HG03432 (cell line): ENCODE data around the gene PEX11A.

ENCODE experiments used
- ATAC-seq: cut with Tn5 transposase; IDR thresholded peaks from one replicate; pipeline ENCODE4 v1.9.1; 2021; ENCODE audit warnings: mild to moderate bottlenecking, moderate library complexity; ENCODE audit not compliant: unreplicated experiment

PEX11A gene

DNA sequence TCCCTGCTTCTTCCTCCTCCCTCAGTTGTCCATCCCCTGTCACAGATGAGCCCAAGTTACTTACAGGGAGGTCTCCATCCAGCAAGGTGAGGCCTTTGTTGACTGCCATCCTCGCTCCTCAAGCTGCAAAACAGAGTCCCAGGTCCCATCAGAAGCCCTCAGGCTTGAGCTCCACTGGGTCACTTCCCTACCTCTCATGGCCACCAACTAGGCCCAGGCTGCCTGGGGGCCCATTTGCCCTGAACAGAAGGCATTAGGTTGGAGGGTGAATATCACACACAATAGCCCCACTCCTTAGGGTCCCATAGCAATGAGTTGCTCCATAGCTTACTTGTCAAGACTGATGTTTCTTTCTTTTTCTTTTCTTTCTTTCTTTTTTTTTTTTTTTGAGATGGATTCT is 13.2 kb downstream of the PEX11A start:
- ATAC-seq, result no peak

DNA sequence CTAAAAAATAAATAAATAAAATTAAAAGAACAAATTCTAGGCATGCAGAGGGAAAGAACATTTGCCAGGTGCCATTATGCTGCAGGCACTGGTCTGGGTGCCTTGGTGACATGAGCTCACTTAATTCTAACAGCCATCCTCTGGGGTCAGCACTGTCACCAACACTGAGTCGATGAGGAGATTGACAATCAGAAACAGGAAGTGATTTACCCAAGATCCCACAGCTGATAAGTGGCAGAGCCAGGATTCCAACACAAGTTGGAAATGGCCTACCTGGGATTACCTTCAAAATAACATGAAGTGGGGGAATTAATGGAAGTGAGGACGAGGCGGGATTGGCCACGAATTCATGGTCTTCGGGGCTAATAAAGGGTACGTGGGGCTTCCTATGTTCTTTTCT is 14.9 kb downstream of the PEX11A start:
- ATAC-seq, result no peak

DNA sequence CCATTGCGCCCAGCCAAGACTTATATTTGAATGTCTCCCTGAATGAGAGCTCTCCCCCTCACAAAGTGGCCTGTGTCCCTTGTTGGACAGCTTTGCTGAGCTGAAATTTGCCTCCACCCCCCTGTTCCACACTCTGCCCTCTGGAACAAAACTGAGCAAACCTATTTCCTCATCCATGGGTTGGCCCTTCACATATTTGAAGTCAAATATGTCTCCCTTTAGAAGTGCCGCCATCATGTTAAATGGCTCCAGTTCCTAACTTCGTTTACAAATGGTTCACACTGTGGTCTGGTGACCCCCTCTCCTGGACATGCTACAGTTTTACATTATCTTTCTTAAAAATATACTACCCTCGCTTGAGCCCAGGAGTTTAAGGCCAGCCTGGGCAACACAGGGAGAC is 16.0 kb downstream of the PEX11A start:
- no peak for ATAC-seq

DNA sequence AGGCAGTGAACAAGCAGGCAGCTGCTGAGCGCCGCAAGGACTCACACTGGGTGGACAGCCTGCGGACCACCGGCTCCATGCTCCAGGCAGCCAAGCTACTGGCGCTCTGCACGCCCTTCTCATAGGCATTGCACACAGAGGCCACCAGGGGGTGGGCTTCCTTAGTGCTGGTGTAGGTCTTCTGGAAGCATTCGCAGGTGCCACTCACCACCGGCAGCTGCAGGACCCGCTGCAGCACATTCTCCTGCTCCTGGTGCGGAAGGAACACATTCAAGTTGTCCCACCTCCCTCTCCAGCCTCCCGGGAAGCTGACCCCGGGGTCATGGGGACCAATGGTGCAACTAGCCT is 17.4 kb downstream of the PEX11A start:
- ATAC-seq, result no peak

DNA sequence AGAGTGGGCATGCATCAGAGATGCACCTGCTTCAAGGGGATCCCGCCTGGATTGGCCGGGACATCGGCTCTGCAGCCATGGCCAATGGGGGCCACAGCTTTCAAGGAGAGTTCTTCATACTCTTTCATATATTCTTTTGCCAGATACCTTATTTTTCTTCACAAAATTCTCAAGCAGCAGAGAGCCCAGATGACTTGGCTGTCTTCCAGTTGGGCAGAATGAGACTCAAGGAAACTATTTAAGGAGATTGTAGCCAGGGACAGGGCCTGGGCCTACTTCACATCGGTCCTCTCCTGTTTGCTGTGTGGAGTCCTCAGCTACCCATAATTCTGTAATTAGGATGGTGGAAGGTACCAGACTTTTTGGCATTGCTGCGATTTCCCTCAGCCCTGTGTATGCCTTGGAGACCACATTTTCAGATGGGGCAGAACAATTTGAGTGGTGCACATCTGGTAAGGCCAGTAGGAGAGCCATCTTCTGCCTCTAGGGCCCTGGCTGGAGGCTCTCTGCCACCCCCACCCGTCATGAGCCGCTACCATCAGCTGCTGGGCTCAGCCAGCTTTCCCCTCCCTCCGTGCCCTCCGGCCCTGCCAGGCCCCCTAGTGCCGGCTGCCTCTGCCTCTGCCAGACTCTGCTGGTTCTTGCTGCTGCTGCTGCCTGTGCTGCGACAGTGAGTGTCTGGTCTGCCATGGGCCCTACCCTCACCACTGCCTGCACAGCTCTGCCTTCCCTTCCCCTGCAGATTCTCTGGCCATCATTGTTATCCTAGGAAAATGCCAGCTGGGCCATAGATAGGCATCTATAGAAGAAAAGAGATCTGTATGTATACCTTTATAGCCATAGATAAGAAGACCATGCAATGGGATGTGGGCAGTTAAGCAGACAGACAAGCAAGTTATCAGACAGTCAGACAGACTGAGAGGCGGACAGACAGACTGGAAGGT is 18.1 kb downstream of the PEX11A start:
- no peak for ATAC-seq

DNA sequence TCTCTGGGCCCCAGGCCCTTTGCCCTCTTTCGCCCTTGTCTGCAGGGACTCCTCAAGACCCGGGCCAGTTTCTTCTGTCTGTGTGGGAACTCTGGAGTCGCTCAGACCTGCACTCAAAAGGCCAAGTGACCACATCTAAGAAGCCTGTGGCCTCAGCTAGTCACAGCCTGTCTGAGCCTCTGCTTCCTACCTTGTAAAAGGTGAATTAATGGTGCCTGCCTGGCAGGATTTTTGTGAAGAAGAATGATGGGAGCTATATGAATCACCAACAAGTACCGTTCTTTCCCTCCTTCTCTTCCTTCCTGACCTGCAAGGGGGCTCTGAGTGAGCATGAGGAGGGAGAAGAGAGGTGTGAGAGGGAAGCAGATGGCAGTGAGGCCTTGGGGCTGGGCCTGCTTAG is 18.9 kb downstream of the PEX11A start:
- ATAC-seq, result no peak

DNA sequence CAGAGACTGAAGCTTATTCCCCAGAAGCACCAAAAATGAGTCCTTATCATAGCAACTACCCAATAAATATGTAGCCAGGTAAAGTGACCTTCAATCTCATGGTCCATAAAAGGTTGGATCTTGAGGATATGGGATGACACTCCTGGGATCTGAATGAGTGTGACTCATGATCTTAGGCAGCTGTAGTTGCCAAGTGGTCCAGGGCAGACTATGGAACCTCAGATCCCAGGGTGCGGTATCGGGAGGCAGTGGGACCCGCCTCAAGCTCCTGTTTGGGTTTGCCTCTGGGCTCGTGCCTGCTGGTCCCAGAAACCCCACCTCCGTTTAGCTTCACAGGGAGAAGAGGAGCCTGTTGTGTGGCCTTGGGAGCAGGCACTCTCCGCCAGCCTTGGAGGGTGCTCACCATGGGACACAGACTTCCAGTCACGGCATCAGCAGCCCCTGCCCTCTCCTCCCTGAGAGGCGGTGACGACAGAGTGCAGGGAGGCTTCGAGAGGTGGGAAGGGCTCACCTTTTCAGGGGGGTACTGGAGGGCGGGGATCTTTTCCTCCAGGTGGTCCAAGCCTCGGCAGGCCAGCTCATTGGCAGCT is 19.5 kb downstream of the PEX11A start:
- ATAC-seq, result no peak

DNA sequence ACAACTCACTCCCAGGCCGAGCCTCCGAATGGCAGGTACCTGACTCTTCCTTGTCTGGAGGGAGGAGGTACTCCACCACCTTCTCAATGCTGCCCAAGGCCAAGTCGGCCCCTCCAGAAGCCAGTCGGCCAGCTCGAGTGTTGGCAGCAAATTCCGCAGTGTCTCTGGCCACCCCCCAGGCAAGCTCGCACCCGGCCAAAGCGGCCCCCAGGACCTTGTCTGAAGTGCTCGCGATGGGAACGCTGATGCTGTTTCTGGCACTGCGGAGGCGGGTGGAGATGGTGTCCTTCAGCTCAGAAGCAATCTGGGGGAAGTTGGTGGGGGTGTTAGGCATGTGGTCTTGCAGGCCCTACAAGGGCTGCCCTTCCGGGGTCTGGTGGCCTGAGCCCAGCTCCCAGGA is 20.6 kb downstream of the PEX11A start:
- no peak for ATAC-seq

DNA sequence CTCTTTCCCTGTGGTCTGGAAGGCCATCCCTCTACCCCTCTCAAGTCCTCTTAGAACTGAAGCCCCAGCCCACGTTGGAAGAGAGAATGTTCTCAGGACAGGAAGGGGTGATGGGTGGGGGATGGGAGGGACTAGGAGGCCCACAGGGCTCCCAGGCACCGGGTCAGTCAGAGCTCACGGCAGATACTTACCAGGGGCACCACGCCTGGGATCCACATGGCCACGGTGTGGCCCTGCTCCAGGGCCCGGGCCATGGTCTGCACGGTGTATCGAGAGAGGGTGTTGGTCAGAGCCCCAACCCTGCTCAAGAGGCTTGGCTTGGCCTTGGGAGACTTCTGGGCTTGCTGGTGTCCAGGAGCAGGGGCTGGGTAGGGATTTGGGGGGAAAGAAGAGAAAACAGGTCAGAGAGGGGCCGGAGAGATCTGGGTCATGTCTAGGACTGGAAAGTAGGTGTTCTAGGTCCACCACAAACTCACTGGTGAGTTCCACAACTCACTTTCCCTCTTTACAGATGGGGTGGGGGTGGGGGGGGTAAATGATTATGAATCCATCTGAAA is 21.2 kb downstream of the PEX11A start:
- no peak for ATAC-seq

DNA sequence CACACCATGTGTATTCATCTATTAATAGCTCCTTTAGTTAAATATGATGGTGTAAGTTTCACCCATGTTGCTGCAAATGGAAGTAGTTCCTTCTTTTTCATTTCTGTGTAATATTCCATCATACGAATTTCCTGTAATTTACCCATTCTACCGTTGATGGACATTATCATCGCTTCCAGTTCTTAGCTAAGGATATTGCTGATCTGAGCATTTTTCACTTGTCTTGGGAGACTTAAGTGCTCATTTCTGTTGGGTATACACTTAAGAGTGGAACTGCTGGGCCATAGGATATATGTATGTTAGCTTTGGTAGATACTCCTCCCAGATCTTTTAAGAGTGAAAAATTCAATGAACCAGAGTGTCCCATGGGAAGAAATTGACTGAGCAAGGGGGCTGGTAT is 22.4 kb downstream of the PEX11A start:
- no peak for ATAC-seq

DNA sequence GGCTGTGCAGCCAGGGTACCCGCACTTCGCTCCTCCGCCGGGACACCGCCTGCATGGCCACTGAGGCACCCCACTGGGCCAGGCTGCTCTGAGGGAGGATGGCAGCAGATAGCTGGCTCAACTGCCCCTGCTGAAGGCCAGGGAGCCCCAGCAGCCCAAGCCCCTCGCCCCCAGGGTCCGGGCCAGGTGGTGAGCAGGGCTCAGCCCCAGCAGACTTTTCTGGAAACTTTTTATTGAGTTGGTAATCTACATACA is 22.9 kb downstream of the PEX11A start:
- no peak for ATAC-seq

DNA sequence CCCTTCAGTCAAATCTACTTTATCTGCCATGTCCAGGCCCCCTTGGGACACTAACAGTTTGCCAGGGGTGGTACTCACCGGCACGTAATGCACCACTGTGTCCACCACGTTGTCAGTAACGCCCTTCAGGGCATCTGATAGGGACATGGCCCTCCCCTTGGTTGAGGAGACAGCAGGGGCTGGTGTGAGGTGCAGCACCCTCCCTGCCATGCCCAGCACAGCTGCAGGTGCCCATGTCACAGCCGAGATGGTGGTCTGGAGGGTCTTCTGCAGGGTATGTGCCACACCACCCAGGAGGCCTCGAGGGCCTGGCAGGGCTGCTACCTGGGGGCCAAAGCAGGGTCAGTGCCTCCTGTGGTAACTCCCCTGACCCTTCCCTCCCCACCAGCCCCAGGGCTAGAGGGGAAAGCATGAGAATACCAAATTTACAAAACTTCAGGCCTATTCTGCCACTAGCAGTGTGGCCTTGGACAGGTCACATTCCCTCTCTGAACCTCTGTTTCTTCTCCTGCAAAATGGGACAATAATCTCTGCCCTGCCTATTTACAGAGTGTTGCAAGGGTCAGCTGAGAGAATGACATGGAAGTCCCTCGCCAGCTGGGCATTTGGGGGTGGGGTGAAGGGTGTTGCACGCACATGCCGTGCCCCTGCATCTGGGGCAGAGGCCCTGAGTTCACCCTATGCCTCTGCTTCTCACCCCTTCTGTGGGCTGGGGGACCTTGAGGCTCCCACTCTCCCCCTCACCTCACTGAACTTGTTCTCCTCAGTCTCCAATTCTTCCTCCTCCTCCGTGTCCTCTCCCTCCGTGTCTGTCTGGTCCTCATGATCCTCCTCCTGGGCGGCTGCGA is 23.5 kb downstream of the PEX11A start:
- ATAC-seq, result no peak

DNA sequence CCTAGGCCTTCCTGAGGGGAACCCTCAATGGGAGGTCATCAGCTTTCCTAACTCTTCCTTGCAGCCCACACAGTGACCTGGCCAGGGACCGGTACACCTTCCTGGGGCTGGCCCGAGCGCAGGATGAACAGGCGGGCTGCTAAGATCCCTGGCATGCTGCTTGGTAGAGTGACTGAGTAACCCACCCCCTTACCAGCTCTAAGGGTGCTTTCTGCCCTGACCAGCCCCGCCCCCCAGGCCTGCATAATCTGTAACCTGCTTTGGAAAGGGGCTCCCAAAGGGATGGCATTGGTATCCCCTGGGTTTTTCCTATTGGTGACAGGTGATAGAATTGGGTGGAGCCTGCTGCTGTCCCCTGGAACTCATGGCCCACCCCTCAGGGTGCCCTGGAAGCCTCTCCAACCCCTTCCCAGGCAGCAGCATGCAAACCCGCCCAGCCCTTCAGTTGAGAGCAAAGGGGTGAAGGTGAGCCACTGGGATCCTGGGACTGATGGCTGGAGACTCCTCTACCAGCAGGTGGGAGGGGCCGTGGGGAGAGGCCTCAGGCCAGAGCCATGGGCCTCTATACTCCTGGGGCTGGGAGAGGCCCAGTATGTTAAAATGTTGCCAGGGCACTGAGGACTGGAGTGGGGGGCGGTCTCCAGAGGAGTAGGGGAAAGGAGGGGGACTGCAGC is 24.2 kb downstream of the PEX11A start:
- no peak for ATAC-seq

DNA sequence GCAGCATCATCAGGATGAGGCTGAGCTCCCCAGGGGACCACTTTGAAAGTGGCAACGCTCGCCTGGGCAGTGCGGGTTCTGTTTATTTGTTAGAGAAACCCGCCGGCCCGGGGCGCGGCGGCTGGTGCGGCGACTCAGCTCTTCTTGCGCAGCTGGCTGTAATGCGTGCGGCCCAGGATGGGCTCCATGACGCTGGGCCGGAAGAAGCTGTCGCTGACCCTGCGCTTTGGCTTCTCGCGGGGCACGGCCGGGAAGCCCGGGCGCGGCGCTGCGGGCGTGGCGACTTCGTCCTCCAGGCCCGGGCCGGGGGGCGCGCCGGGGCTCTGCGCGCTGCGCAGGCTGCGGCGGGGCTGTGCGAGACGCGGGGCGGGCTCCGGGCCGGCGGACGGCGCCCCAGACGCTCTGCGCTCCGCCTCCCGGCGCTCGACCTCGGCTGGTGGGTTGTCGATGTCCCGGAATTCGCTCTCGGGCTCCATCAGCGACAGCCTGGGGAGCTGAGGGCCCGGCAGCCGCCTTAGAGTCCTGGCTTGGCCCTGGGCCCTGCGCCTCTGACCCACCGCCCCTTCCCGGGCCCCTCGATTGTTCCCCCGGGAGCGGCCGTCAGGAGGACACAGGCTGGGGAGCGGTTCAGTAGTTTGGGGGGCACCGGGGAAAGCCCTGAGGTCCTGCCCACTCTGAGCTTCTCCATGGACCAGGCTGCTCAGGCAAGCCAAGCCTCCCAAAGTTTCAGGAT is 24.9 kb downstream of the PEX11A start:
- peak; percentile 44 for ATAC-seq

DNA sequence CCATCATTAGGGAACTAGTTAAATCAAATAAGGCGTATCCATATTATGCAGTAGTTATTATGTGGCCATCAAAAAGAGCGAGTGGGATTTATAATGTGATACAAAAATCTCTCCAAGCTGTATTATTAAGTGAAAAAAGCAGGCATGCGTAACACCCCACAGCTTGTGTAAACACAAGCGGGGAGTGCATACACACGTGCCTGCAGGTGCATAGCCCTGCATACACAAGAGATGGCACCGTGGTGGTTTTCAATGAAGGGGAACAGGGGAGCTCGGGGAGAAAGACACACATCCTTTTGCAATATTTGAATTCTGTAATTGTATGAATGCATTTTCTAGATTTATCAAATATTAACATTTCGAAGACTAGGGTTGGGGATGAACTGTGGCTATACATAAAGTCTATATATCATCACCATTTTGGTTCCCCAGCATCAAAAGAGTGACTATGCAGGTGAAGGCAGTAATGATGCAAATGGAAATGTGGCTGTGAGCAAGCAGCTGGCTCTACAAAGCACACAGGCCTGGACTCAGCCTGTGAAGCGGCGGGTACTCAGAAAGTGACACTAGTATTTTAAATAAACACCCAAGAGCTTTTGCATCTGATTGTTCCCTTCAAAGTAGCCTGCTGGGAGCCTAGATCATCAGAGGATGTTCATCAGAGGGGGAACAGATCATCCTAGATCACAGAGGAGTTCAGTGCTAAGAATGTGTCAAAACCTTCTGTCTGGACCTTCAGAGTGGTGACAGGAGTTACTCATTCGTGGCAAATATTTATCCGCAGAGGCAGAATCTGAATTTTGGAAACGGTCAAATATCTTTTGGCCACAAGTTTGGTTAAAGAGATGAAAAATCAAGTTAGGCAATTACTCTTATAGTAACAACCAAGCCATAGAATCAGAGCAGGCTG is 25.9 kb downstream of the PEX11A start:
- ATAC-seq, result no peak

DNA sequence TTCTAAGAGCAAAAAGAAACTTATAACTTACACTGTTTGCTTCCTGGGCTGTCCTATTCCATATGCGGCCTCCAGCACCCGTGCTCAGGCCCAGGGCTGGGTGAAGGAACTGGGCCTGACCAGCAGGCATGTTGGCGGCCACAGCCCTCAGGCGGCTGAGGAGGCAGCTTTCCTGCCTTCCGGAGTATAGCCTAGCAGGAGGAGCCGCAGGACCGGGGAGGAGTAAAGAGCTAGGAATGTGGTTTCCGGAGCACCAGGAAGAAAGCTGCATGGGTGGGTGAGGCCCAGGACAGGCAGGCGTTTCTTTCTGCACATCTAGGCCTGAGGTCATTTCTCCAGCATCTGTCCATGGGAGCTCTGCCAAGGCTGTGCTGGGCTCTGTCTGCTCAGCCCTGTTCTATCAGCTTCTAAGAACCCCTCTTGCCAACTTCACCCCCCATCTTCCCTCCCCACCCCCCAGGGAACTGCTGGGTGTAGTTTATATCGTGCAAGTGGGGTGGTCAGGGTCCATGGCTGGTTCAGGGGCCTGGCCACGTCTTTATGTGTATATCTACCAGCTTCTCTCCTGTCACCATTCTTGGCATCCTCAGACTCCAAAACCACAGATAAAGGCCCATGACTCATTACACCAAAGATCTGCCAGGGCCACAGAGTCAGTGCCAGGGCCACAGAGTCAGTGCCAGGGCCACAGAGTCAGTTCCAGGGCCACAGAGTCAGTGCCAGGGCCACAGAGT is 27.5 kb downstream of the PEX11A start:
- no peak for ATAC-seq

DNA sequence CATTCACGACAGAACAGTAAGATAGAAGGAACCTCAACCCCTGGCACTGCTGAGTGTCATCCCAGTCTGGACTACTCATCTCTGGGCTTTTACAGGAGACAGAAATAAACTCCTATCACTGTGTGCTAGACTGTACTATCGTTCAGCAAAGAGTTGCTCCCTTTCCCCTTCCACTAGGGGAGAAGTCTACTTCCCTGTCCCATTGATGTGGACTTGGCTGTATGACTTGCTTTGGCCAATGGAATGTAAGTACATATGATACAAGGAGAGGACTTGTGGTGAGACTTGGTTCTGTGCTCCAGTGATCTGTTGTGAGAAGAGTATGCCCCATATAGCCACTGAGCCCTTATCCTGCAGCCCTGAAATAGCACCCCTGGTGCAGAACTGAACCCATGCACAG is 30.0 kb downstream of the PEX11A start:
- no peak for ATAC-seq

DNA sequence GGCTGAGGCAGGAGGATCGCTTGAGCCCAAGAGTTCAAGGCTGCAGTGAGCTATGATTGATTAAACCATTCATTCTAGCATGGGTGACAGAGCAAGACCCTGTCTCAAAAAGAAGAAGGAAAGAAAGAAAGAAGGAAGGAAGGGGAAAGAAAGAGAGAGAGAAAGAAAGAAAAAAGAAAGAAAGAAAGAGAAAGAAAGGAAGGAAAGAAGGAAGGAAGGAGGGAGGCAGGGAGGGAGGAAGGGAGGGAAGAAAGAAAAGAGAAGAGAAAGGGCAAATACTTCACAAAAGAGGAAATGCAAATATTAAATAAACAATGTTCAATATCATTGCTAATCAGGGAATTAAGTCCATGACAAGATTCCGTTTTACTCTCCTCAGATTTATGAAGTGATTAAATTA is 31.3 kb downstream of the PEX11A start:
- ATAC-seq, result no peak

DNA sequence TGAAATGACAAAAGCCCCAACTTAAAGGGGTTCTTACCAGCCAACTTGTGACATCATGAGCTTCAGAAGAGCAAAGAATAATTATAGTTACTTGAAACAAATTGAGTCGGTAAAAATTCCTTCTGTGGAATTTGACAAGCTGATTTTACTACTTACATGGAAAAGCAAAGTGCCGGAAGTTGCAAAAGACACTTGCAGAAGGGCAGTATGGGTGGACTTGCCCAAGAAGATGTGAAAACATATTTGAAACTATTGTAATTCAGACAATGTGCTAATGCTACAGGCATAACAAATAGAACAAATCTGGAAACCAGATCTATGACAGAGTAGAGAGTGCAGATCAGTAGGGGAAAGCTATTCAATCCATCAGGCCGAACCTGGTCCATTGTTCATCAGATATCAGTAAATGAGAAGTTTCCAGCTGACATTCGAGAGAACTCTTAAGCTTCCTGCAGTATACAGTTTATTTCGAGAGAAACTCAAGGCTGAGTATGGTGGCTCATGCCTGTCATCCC is 32.8 kb downstream of the PEX11A start:
- ATAC-seq, result no peak
